Cardiac muscle cell (in vitro differentiated cells and primary cell): ENCODE data around the gene CD163L1. TPM values are rescaled to one million over a fixed set of nuclear protein-coding genes. Genes with fewer than 3 reads are reported as not detected.

Experiments
- DNase-seq, 2 donors: peaks; one replicate each; pipeline versions ENCODE4 v3.0.0 to v3.0.0-alpha.2; 2010 to 2017; ENCODE audit warnings: low read depth in 1 of 2, low spot score in 1 of 2
- H3K27ac ChIP-seq: fragments of 200-600 bp; sonication (generic); 2 replicates; pipeline ENCODE4 v1.5.1; 2016
- H3K27me3 ChIP-seq: fragments of 200-600 bp; sonication (generic); 2 replicates; pipeline ENCODE4 v1.6.0; 2016; ENCODE audit warnings: control low read depth
- H3K36me3 ChIP-seq: fragments of 200-600 bp; sonication (generic); 2 replicates; pipeline ENCODE4 v1.5.1; 2016; ENCODE audit warnings: control low read depth
- H3K4me1 ChIP-seq: fragments of 200-600 bp; sonication (generic); 2 replicates; pipeline ENCODE4 v1.8.1; 2017; ENCODE audit warnings: low read depth, mild to moderate bottlenecking, mixed run types
- H3K4me3 ChIP-seq: fragments of 200-600 bp; sonication (generic); 2 replicates; pipeline ENCODE4 v1.5.1; 2016; ENCODE audit warnings: mild to moderate bottlenecking
- H3K9me3 ChIP-seq: fragments of 200-600 bp; sonication (generic); 2 replicates; pipeline ENCODE4 v1.5.1; 2017; ENCODE audit warnings: low read depth, mild to moderate bottlenecking, control low read depth
- polyA plus RNA-seq: library from polyadenylated mRNA; unstranded; fragments of >200 nt; fragmentation: Nextera tagmentation; extraction: Ambion mirVana; gene quantifications from 2 replicates; pipeline ENCODE4 v1.2.1, GENCODE V29; 2016
- total RNA-seq: library from RNA; depleted of rRNA; stranded (reverse); fragments of >200 nt; gene quantifications from 2 replicates; pipeline ENCODE4 v1.2.3, GENCODE V29; 2016
- TF ChIP-seq, protein P1 (sequence below): IDR thresholded peaks from 2 replicates; pipeline ENCODE4 v1.5.1; 2012; ENCODE audit warnings: low read depth, mild to moderate bottlenecking, low read length

Gene CD163L1
- total and polyA plus RNA-seq, 2 experiments from 2014 or later: 0.18 TPM; not detected in 1

DNA sequence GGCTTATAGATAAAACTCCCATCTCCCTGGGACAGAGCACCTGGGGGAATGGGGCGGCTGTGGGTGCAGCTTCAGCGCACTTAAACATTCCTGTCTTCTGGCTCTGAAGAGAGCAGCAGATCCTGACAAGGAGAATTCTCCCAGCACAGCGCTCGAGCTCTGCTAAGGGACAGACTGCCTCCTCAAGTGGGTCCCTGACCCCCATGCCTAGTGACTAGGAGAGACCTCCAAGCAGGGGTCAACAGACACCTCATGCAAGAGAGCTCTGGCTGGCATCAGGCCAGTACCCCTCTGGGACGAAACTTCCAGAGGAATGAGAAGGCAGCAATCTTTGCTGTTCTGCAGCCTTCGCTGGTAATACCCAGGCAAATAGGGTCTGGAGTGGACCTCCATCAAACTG, 28.1 kb upstream of the CD163L1 start:
- Histone ChIP-seq H3K9me3 (no peaks in the 10 kb centered on the region), H3K27ac (no peak overlapping the region), H3K27me3 (no peaks in the 10 kb centered on the region), H3K4me3 (no peak overlapping the region), H3K4me1 (no peaks in the 10 kb centered on the region), H3K36me3 (no peaks in the 10 kb centered on the region)
- TF ChIP-seq, protein P1, sequence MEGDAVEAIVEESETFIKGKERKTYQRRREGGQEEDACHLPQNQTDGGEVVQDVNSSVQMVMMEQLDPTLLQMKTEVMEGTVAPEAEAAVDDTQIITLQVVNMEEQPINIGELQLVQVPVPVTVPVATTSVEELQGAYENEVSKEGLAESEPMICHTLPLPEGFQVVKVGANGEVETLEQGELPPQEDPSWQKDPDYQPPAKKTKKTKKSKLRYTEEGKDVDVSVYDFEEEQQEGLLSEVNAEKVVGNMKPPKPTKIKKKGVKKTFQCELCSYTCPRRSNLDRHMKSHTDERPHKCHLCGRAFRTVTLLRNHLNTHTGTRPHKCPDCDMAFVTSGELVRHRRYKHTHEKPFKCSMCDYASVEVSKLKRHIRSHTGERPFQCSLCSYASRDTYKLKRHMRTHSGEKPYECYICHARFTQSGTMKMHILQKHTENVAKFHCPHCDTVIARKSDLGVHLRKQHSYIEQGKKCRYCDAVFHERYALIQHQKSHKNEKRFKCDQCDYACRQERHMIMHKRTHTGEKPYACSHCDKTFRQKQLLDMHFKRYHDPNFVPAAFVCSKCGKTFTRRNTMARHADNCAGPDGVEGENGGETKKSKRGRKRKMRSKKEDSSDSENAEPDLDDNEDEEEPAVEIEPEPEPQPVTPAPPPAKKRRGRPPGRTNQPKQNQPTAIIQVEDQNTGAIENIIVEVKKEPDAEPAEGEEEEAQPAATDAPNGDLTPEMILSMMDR: no peak
- DNase-seq: no peak

DNA sequence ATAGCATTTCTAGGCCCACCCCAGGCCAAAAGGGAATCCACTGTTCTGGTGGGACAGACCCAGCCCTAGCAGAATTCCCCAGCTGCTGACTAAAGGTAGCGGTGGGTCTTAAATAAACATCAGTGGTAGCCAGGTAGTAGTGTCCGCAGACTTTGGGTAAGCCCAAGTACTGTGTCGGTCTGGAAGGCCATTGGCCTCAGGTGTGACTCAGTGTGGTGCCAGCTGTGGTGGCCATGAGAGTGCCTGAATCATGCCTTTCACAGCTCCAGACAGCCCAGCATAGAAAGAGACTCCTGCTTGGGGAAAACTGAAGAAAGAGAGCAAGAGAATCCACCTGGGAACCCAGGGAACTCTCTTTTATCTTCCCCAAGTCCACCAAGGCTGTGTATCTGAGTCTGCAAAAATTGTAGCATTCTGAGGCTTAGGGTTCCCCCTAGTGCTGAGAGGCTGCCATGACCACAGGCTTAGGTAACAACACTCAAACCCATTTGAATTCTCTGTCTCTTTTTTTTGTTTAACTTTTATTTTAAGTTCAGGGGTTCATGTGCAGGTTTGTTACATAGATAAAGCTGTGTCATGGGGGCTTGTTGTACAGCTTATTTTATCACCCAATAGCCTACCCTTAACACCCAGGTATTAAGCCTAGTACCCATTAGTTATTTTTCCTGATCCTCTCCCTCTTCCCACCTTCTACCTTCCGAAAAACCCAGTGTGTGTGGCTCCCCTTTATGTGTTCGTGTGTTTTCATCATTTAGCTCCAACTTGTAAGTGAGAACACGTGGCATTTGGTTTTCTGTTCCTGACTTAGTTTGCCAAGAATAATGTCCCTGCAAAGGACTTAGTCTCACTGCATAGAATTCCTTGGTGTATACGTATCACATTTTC, 16.7 kb upstream of the CD163L1 start:
- peak; percentile 47 to 69 for DNase-seq
- H3K36me3 ChIP-seq: no peaks in the 10 kb centered on the region
- H3K27ac ChIP-seq: no peak overlapping the region
- H3K4me1 ChIP-seq: no peaks in the 10 kb centered on the region
- TF ChIP-seq, protein P1: peak; percentile 73
- no peaks in the 10 kb centered on the region for H3K9me3 ChIP-seq
- no peak overlapping the region for H3K4me3 ChIP-seq
- no peaks in the 10 kb centered on the region for H3K27me3 ChIP-seq

DNA sequence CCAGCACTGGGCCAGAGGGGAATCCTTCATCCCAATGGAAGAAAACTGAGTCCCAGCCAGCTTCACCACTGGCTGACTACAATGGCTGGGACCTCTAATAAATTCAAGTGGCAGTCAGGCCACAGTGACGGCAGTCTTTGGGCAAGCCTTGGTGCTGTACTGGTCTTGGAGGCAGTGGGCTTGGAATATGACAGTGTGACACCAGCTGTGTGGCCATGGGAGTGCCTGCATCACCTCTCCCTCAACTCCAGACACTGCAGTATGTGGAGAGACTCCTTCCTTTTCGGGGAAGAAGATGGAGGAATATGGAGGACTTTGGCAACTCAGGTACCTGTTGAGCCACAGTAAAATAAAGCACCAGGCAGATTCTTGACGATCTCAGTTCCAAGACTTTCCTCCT, 16.0 kb upstream of the CD163L1 start:
- no peak for DNase-seq
- Histone ChIP-seq H3K27me3 (no peaks in the 10 kb centered on the region), H3K4me1 (no peaks in the 10 kb centered on the region), H3K36me3 (no peaks in the 10 kb centered on the region), H3K27ac (no peak overlapping the region), H3K4me3 (no peak overlapping the region), H3K9me3 (no peaks in the 10 kb centered on the region)
- TF ChIP-seq, protein P1: no peak

DNA sequence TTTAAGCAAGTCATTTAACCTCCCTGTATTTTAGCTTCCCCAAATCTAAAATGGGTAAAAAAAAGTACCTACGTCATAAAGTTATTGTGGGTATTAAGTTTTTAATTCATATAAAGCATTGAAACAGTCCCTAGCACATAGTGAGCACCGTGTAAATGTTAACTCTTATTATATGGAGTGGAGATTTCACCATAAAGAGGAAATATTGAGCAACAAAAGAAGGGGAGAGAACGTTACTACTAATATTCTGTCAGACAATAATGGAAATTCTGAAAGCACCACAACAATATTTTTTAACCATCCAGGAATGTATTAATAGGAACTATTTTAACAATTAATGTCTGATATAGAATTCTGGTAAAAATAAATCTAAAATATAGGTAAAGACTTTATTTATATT, 7.8 kb upstream of the CD163L1 start:
- H3K27me3 ChIP-seq: no peaks in the 10 kb centered on the region
- TF ChIP-seq, protein P1: no peak
- no peaks in the 10 kb centered on the region for H3K9me3 ChIP-seq
- H3K36me3 ChIP-seq: no peaks in the 10 kb centered on the region
- no peak for DNase-seq
- H3K4me1 ChIP-seq: no peaks in the 10 kb centered on the region
- H3K4me3 ChIP-seq: no peak overlapping the region
- no peak overlapping the region for H3K27ac ChIP-seq

DNA sequence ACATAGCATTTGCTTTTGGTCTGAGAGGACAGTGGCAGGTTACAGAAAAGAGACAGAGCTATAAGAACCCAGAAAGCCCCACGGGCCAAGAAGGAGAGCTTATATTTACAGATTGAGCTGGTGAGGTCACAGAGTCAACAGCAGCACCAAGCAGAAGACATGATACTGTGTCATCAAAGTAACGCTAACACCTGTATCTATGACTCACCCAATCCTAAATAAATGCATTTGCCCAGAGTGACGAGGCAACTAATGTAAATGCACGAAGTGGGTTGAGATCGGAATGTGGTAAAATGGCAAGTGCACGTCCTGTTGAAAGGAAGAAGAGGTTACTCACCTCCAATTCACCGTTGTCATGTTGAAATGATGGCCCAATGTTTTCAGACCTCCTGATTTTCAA, 6.7 kb upstream of the CD163L1 start:
- no peak overlapping the region for H3K4me3 ChIP-seq
- DNase-seq: no peak
- TF ChIP-seq, protein P1: no peak
- H3K4me1 ChIP-seq: no peaks in the 10 kb centered on the region
- no peaks in the 10 kb centered on the region for H3K9me3 ChIP-seq
- no peaks in the 10 kb centered on the region for H3K27me3 ChIP-seq
- H3K27ac ChIP-seq: no peak overlapping the region
- no peaks in the 10 kb centered on the region for H3K36me3 ChIP-seq
